Common myeloid progenitor, CD34-positive (primary cell): ENCODE results near the gene TNFSF8.
A peak's percentile ranks its signal among the peaks of the same experiment; 100 is the strongest.

Experiments
- CTCF ChIA-PET: fragments of 350-600 bp; sonication (Branson Sonifier 250); formaldehyde crosslinking; loops from one replicate; lab custom pipeline; 2021; ENCODE audit warnings: antibody characterized with exemption; lab: Charles Lee
- POLR2A ChIA-PET: fragments of 350-600 bp; sonication (Branson Sonifier 250); formaldehyde crosslinking; loops from one replicate; lab custom pipeline; 2021; ENCODE audit warnings: antibody characterized with exemption; lab: Charles Lee
- DNase-seq, 3 donors: peaks; one replicate each; pipeline versions ENCODE4 v3.0.0 to v3.0.0-alpha.2; 2013
- H3K27ac ChIP-seq, 2 experiments: 1 replicate in 1 of 2; 2 replicates in 1 of 2; pipeline ENCODE4 v1.7.0; 2013; ENCODE audit warnings: inconsistent platforms in 2 of 2, low read length in 2 of 2, mild to moderate bottlenecking in 2 of 2, low read depth in 1 of 2, moderate library complexity in 1 of 2; ENCODE audit not compliant: severe bottlenecking in 2 of 2, insufficient read depth in 1 of 2, poor library complexity in 1 of 2
- H3K27me3 ChIP-seq, 5 experiments: replicated peaks in 2 of 5; 1 replicate in 3 of 5; 2 replicates in 2 of 5; pipeline versions ENCODE4 v1.6.1 to v1.7.0; 2013; ENCODE audit warnings: low read length in 4 of 5, mild to moderate bottlenecking in 2 of 5, moderate library complexity in 2 of 5, inconsistent platforms in 1 of 5; ENCODE audit not compliant: insufficient read depth in 5 of 5, control insufficient read depth in 4 of 5
- H3K36me3 ChIP-seq, 4 experiments: 1 replicate in 2 of 4; 2 replicates in 2 of 4; pipeline versions ENCODE4 v1.6.1 to v1.7.0; 2013; ENCODE audit warnings: low read length in 3 of 4, control low read depth in 1 of 4, mild to moderate bottlenecking in 1 of 4; ENCODE audit not compliant: control insufficient read depth in 4 of 4, insufficient read depth in 4 of 4
- H3K4me1 ChIP-seq, 4 experiments: 1 replicate in 3 of 4; 2 replicates in 1 of 4; pipeline versions ENCODE4 v1.6.1 to v1.7.1; 2013; ENCODE audit warnings: low read length in 3 of 4, mild to moderate bottlenecking in 3 of 4, control low read depth in 1 of 4, inconsistent platforms in 1 of 4, moderate library complexity in 1 of 4; ENCODE audit not compliant: control insufficient read depth in 4 of 4, insufficient read depth in 4 of 4; ENCODE audit errors: control extremely low read depth in 1 of 4
- H3K4me3 ChIP-seq, 7 experiments: 1 replicate in 4 of 7; 2 replicates in 3 of 7; pipeline versions ENCODE4 v1.5.1 to v1.7.0; 2013; ENCODE audit warnings: mild to moderate bottlenecking in 7 of 7, low read length in 6 of 7, moderate library complexity in 6 of 7, inconsistent platforms in 2 of 7, low read depth in 2 of 7, control low read depth in 1 of 7; ENCODE audit not compliant: insufficient read depth in 4 of 7, control insufficient read depth in 1 of 7; ENCODE audit errors: extremely low read depth in 1 of 7
- H3K9me3 ChIP-seq, 5 experiments: 1 replicate in 4 of 5; 2 replicates in 1 of 5; pipeline versions ENCODE4 v1.6.1 to v1.7.1; 2013; ENCODE audit warnings: low read length in 4 of 5, mild to moderate bottlenecking in 2 of 5, inconsistent platforms in 1 of 5, low read depth in 1 of 5, moderate library complexity in 1 of 5; ENCODE audit not compliant: control insufficient read depth in 4 of 5, insufficient read depth in 2 of 5; ENCODE audit errors: control extremely low read depth in 1 of 5
- WGBS: methylation state at CpG from one replicate; pipeline ENCODE4 v1.1.5; 2013; ENCODE audit not compliant: insufficient coverage; 5-methylcytosine and 5-hydroxymethylcytosine counted together

Gene TNFSF8

DNA sequence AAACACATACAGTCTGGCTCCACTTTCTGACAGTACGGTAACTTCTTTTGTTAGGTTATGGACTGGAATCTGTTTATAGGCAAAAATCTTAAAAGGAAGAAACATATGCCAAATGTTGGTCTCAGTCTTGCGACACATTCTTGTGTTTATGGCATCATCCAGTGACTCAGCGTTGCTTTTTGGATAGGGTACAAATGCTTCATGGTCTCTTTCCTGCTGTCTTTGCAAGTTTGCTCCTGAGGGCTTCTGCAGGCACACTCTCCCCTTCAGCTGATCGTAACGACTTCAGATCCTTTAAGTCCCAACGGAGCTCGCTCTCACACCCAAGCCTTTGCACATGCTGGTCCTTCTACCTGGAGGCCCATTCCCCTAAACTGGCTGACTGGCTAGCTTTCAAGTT lies 23.6 kb upstream of the TNFSF8 start:
- H3K36me3 ChIP-seq, result no peaks in the 10 kb centered on the region
- H3K27ac ChIP-seq, result no peak overlapping the region
- ChIA-PET POLR2A (no interaction called here), CTCF (interaction anchor here (0.7 to 1.3 kb wide), 2 partner anchors 39 to 49 kb away, joined by 3 read pairs; no protein-coding TSS in a partner anchor)
- no peaks in the 10 kb centered on the region for H3K27me3 ChIP-seq
- 27% methylated on average over 6 of the region's 7 CpGs for WGBS
- DNase-seq, result peak; percentile 77 to 93 (median 92)
- peak overlapping the region in 2 of 7 experiments; percentile 4 to 36 for H3K4me3 ChIP-seq
- H3K4me1 ChIP-seq, result peaks cover 32 to 60% (median 55%) of the 10 kb centered on the region in 4 experiments
- H3K9me3 ChIP-seq, result no peaks in the 10 kb centered on the region

GRCh38 chr9:114953046-114953445 lies 22.7 kb upstream of the TNFSF8 start:
- Histone ChIP-seq H3K4me3 (peak overlapping the region in 1 of 7 experiments; percentile 1), H3K27ac (no peak overlapping the region), H3K4me1 (peaks cover 30 to 56% (median 49%) of the 10 kb centered on the region in 4 experiments), H3K9me3 (no peaks in the 10 kb centered on the region), H3K27me3 (no peaks in the 10 kb centered on the region), H3K36me3 (no peaks in the 10 kb centered on the region)
- CTCF ChIA-PET, result interaction anchor here (1.1 to 1.4 kb wide), 2 partner anchors 43 to 54 kb away, joined by 3 to 4 read pairs; no protein-coding TSS in a partner anchor
- 83% methylated on average over 1 of the region's 2 CpGs for WGBS
- DNase-seq, result no peak
- POLR2A ChIA-PET, result interaction anchor here (0.6 kb wide), 1 partner anchor 38 kb away, joined by 3 read pairs; no protein-coding TSS in a partner anchor

DNA sequence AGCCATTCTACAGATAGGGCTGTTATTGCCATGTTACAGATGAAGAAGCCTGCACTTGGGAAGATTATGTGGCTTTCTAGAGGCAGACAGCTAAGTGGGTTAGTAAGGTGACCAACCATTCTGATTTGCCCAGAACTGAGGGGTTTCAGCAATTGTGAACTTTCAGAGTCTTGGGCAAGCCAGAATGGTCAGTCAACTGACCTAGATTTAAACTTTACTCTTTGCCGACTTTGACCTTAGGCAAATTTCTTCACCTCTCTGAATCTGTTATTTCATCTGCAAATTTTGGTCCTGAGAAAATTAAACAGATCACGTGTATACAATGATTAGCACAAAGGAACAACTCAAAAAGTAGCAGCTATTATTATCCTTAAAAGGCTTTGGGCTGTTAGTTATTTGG lies 20.4 kb upstream of the TNFSF8 start:
- CTCF ChIA-PET, result interaction anchor here (1.1 to 1.7 kb wide), 2 partner anchors 8 to 30 kb away, joined by 4 to 7 read pairs; no protein-coding TSS in a partner anchor
- POLR2A ChIA-PET, result no interaction called here
- 100% methylated on average over 1 of the region's 2 CpGs for WGBS

DNA sequence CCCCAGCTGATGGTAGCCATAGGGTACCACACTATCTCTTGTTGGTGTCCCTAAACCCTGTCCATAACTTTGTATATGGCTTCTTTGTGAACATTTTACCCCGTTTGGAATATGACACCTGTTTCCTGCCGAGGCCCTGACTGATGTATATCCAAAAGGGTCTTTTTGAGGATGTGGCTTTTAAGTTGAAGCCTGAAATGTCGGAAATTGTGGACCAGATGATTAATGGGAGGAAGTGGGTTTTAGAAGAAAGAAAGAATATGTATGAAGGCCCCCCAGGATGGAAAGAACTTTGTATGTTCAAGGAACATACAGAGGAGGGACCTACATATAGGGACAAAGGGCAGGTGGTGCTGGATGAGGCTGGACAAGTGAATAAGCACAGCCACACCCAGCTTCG lies 16.7 kb upstream of the TNFSF8 start:
- DNase-seq, result peak; percentile 72 to 97 (median 97)
- ChIA-PET POLR2A (interaction anchor here (0.8 to 1.9 kb wide), 2 partner anchors 11 to 18 kb away, joined by 5 read pairs; no protein-coding TSS in a partner anchor), CTCF (interaction anchor here (1.1 to 2.1 kb wide), 4 partner anchors 17 to 37 kb away, joined by 3 to 10 read pairs (median 4); partner anchors contain the start of gene TNFSF8)
- Histone ChIP-seq H3K27me3 (no peaks in the 10 kb centered on the region), H3K27ac (no peak overlapping the region), H3K9me3 (no peaks in the 10 kb centered on the region), H3K4me1 (peaks cover 15 to 38% (median 26%) of the 10 kb centered on the region in 4 experiments), H3K36me3 (no peaks in the 10 kb centered on the region), H3K4me3 (peak overlapping the region in 2 of 7 experiments; percentile 29 to 53)
- WGBS, result 0% methylated on average over 4 of the region's 4 CpGs

More for the DNA sequence above, 20.4 kb upstream of the TNFSF8 start:
- Histone ChIP-seq H3K36me3 (no peaks in the 10 kb centered on the region), H3K4me3 (no peak overlapping the region), H3K9me3 (no peaks in the 10 kb centered on the region), H3K4me1 (peaks cover 29 to 58% (median 50%) of the 10 kb centered on the region in 4 experiments), H3K27me3 (no peaks in the 10 kb centered on the region), H3K27ac (no peak overlapping the region)
- DNase-seq, result no peak

DNA sequence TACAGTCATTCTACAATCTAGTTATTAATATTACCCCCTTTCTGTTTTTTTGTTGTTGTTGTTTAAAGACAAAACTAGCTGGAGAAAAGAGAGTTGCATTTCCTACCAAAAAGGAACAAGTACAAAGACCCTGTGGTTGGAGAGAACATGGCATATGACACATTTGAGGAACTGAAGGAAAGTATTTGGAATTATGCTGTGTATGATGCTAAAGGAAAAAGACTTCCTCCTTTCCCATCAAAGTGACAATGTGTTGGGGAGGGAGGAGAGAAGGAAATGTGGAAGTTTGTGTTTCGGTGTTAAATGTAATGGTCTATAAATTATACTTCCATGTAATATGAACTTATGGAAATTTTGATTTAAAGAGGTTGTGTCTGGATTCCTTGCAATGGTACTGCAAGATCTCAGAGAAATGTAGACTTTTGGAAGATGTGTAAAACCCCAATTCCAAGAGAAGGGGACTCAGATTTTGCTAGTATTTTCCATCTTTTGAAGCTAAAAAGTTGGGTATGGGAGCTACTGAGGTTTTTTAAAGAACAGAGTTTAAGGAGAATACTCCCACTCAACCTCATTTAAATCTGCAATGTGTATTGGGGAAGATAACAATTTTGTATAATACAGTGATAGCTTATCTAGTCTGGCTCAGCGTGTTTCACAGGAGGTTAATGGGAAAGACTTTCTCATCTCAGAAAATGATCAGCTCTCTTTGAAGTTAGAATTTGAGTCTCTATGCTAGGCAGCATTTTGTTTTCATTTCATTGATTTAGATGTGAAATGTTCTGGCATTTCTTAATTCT lies 15.4 kb upstream of the TNFSF8 start:
- Histone ChIP-seq H3K9me3 (no peaks in the 10 kb centered on the region), H3K4me1 (peaks cover 15 to 38% (median 28%) of the 10 kb centered on the region in 4 experiments), H3K4me3 (no peak overlapping the region), H3K36me3 (no peaks in the 10 kb centered on the region), H3K27ac (no peak overlapping the region), H3K27me3 (no peaks in the 10 kb centered on the region)
- WGBS, result no CpG with 5 or more reads among the region's 2 CpGs
- DNase-seq, result peak in 1 of 3 donors; percentile 43
- POLR2A ChIA-PET, result interaction anchor here (0.6 to 1.9 kb wide), 2 partner anchors 10 to 12 kb away, joined by 3 to 5 read pairs; no protein-coding TSS in a partner anchor
- CTCF ChIA-PET, result interaction anchor here (0.6 to 2.1 kb wide), 11 partner anchors 14 to 92 kb away, joined by 3 to 10 read pairs (median 3); partner anchors contain the start of gene TNFSF8

DNA sequence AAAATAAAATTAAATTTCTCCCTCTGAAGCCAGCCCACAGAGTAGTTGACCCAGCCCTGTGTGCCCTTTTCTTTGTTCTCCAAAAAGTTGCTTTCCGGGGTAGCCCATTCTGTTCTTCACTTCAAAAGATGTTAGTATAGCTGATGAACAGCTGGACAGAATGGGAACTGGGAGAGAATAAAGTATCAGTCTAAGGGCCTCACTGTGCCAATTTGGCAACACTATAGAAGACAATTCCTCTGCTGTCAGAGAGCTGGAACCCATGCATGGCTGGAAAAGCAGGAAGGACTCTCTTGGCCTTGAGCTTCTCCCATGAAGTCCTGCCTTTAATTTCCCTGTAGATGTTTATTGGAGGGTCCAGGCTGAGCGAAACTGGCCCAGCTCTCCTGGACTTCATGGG lies 11.0 kb upstream of the TNFSF8 start:
- no peak overlapping the region for H3K27ac ChIP-seq
- H3K4me3 ChIP-seq, result no peak overlapping the region
- H3K36me3 ChIP-seq, result no peaks in the 10 kb centered on the region
- ChIA-PET POLR2A (no interaction called here), CTCF (interaction anchor here (1.2 kb wide), 1 partner anchor 20 kb away, joined by 3 read pairs; no protein-coding TSS in a partner anchor)
- H3K4me1 ChIP-seq, result peaks cover 19 to 51% (median 31%) of the 10 kb centered on the region in 4 experiments
- WGBS, result 83% methylated on average over 1 of the region's 2 CpGs
- H3K9me3 ChIP-seq, result no peaks in the 10 kb centered on the region
- H3K27me3 ChIP-seq, result no peaks in the 10 kb centered on the region
- DNase-seq, result no peak
